ENCODE results near the gene PDK2.
A peak's percentile ranks its signal among the peaks of the same experiment; 100 is the strongest.

PDK2 gene

GRCh38 chr17:50117202-50118051 is 22.3 kb downstream of the PDK2 start:
- peak; percentile 71 for DNase-seq (ENCODE audit: low read depth)

DNA sequence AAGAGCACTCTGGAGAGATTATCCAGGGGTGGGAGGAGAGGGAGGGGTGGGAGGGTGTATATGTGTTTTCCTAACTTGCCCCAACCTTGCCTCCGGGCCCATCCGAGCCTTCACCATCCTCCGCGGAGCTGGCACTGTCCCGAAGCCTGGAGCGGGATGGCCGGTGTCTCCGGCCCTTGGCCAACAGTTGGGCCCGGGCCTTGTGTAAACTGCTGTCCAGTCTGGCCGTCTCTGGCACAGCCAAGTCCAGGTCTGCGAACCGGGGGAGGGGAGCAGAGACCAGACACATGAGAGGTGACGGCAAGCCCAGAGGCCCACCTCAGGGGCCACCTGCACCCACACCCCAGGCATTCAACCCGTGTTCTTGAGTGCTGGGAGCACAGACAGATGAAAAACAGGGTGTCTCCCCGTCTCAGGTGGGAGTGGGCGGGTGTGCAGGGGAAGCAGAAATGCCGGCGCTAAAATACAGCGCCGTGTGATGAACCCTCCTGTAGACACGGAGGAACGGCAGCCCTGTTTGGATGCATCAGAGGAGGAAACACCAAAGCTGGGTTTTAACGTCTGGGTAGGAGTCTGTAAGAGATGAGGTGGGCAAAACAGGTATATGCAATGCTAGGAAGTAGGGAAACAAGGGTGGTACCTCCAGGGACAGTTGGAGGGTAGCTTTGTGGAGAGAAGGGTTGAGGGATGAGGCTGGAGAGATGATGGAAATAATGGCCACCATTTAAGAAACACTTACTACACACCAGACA is 23.1 kb downstream of the PDK2 start:
- no peak for DNase-seq (ENCODE audit: low read depth)

DNA sequence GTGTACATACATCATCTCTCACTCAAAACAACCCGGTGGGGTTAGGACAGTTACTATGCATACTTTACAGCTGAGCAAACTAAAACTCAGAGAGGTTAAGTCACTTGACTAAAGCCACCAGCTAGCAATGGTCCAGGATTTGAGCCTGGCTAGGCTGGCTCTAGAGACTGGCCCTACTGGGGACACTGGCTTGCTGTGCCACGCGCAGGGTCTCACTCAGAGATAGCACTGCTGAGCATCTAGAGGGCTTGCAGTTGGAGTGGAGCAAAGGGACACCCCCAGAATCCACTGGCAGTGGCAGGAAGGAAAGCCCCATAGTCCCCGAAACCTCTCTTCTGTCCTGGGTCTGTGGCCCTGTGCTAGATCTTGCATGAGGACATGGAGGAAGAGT is 23.7 kb downstream of the PDK2 start:
- DNase-seq (ENCODE audit: low read depth) = no peak

DNA sequence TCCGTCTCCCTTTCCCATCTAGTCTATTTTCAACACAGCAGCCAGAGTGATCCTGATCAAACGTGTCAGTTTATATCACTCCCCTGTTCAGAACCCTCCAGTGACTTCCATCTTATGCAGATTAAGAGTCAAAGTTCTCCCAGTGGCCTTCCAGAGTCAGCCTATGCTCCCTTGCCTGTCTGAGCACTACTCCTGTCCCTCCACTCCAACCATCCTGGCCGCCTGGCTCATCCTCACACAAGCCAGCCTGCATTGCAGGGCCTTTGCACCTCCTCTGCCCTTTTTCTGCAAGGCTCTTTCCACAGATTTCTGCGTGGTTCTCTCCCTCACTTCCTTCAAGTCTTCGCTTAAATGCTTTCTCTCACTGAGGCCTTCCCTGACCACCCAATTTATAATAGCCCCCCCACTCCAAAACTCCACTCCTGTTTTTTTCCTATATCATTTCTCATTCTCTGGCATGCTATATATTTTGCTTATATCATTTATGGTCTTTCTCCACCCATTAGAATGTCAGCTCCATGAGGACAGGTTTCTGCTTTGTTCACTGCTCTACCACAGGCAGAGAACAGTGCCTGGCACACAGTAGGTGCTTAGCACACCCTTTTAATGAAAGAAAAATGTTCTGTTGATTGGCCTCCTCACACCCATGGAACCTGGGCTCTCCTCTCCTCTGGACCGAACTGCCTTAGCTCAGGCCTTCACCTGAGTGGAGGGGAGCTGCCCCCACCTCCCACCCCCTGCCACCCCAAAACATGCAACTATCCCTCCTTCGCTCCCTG is 25.5 kb downstream of the PDK2 start:
- no peak for DNase-seq (ENCODE audit: low read depth)

DNA sequence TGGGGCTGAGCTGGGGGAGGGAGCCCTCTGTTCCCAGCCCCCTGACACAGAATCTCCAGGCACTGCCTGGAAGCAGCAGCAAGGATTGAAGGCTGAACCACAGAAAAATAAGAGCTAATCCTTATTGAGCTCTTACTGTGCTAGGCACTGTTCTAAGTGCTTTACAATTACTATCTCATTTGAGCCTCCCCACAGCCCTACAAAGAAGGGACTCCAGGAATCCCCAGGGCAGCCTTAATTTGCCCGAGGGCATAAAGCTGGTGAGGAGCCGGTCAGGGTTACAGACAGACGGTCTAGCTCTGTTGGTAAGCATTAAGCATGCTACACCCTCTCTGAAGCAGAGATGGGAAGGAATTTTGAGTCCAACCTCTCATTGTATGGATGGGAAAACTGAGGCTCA is 27.8 kb downstream of the PDK2 start:
- no peak for DNase-seq (ENCODE audit: low read depth)

- no peak for DNase-seq (ENCODE audit: low read depth)
Observed at GRCh38 chr17:50123649-50124349, 28.6 kb downstream of the PDK2 start.

DNA sequence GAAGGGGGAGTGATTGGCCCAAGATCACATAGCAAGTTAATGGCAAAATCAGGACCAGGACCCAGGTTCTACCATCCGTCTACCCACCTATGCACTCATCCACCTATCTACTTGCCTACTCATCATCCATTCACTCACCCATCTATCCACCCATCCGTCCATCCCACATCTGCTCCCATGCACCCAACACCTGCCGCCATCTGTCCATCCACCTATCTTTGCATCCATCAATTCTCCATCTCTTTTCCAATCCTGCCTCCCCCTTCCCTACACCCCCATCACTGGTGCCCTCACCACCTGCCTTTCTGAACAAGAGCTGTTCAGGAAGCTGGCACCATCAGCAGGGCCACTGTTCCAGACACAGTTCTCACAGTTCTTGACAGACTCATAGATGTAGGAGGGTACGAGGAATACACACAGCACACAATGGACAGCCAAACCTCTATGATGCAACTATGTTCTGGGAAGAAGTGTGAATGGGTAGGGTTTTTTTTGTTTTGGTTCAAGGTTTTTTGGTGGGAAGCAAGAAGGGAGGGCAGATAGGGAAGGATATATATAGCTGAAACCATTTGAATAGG is 30.4 kb downstream of the PDK2 start:
- no peak for DNase-seq (ENCODE audit: low read depth)

DNA sequence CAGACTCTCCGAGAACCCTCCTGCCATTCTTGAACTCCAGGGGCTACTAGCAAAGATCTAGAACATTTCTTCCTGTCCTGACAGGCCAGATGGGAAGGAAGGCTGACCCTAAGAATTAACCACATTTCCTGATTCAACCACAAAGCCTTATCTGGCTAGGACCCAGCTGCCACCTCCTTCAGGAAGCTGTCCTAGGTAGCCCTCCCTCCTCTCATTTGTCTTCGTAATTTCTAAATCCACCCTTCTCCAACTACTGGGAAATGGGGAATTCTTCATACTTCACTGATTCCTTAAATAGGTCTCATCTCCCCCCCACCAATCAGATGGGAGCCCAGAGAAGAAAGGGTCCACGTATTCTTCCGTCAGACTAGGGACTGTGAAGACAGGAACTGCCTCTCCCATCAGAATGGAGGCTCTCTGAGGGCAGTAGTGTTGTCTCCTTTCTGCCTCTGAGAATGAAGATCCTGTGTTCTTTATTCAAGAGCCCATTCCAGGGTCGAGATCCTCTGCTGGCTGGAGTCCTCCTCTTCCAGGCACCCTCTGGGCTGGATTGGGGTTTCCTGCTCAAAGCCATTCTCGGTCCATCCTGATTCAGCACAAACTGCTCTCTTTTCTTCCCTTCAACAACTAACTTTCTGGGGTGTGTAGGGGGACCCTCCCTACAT is 32.7 kb downstream of the PDK2 start:
- DNase-seq (ENCODE audit: low read depth) = peak; percentile 67

- DNase-seq (ENCODE audit: low read depth) = peak; percentile 37
Observed at GRCh38 chr17:50128441-50129352, 33.5 kb downstream of the PDK2 start.

DNA sequence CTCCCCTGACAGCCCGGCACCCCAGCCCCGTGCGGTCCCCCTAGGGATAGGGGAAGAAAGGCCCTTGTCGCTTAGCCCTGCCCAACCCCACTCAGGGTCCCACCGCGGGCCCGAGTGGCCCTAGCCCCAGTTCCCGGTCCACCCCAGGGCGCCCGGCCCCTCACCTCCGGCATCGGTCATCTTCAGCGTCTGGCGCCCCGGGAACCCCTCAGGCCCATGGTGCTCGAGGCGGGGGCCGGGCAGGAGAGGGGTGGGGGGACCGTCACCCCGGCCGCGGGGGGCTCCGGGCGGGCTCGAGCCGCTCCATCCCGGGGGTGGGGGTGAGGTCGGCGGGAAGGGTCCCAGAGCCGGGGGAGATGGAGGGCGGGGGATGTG is 34.2 kb downstream of the PDK2 start:
- no peak for DNase-seq (ENCODE audit: low read depth)

DNA sequence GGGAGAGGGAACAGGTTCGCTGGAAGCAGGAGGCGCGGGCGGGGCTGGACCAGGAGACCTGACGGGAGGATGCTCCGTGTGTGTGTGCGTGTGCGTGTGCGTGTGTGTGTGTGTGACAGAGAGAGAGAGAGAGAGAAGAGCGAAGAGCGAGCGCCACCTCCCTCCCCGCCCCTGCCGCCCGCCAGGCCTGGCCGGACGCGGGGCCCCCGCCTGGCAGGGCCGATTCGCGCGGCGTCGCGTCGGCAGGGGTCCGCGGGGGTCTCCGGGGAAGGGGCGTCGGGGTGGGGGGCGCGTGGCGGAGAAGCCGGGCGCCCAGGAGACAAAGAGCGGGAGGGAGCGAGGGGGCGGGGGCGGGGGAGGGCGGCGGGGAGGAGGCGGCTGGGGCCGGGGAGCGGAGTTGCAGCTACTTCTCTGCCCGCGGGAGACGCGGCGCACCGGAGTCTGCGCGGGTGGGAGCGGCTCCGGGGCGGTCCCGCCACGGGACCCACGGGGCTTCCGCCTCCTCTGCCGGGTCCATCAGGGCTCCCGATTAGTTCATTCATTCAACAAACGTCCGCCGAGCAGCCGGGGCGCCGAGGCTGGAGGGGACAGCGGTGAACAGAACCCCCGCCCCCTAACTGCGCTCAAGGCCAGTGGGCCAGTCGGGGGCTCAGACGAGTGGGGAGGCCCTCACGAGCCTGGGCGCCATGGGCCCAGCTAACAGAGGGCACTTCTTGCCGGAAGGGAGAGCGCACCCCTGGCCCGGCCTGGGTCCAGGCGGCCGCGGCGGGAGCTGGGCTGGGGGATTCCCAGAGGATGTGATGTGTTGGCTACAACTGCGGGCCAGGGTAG is 34.8 kb downstream of the PDK2 start, which contains the start of gene SAMD14:
SAMD14 (minus strand) TSS at position 433 of the 831 bp plus-strand sequence. CDS start 5,201 bp downstream, outside the sequence.
- DNase-seq (ENCODE audit: low read depth) = peak; percentile 61

DNA sequence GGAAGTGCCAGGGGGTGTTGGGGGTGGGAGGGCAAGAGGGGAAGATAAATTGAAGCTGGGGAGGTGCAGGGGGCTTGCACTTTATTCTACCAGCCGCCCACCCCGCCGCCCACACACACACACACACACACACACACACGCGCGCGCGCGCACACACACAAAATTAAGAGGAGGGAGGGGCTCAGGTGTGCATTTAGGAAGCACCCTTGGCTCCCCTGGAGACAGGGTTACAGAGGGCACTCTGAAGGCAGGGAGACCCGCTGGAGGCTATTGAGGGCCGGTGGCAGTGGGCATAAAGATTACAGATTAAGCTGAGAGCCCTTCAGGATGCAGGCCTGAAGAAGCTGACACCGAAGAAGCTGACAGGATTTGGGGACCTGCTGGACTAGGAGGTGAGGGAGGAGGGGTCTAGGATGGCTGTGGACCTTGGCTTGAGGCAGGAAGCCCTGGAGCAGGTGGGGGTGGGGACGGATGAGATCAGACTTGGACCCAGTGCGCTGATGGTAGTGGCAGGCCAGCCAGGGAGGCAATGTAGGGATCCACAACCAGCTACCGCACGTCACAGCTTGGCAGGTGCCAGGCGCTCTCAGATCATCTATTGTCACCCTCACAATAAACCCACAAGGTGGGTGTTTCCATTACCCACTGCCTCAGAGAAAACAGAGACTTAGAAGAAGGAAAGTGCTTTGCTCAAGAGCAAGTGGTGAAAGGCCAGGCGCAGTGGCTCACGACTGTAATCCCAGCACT is 35.6 kb downstream of the PDK2 start:
- DNase-seq (ENCODE audit: low read depth) = no peak

DNA sequence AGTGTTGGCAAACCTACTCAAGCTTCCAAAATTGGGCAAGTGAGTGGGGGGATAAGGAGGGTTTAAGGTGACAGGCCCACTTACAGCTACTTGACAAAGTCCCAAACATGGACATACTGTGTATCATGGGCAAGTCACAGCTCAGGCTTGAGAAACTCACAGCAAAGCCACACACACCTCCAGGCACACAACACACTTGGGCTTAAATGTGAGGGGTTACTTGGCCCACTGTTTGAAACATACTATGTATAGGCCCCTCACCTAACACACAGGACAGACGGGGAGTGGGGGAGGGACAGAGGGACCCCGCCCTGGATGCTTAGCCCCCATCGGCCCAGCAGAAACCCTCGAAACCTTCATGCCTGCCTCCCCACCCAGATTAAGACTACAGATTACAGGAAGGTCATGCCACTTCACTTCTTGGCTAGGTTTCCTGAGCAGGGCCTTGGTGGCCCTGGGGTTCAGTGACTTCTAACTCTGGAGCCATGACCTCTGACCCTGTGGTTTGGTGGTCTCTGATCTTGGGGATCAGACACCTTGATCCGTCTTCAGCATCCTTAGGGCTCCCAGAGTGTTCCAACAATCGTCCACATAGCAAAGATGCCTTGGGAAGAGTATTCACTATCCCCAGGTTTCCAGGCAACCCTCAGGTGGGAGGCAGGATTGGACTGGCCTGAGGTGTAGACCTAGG is 37.1 kb downstream of the PDK2 start:
- DNase-seq (ENCODE audit: low read depth) = no peak

GRCh38 chr17:50133028-50133768 is 38.0 kb downstream of the PDK2 start:
- DNase-seq (ENCODE audit: low read depth) = peak; percentile 62

GRCh38 chr17:50133769-50134099 is 38.6 kb downstream of the PDK2 start:
- DNase-seq (ENCODE audit: low read depth) = no peak

GRCh38 chr17:50134206-50135110 is 39.3 kb downstream of the PDK2 start:
- DNase-seq (ENCODE audit: low read depth) = peak; percentile 63

Data from ELR (cell line).